Natural killer cell (primary cell): Measurements from ENCODE around the gene MXD4. TPM values are rescaled to one million over a fixed set of nuclear protein-coding genes. Genes with fewer than 3 reads are reported as not detected.

Source experiments
- ATAC-seq, 3 donors: fragments of 150-1000 bp in 2 of 3; fragments of 200-7000 bp in 1 of 3; cut with Tn5 transposase; 1 replicate in 1 of 3; 2 replicates in 2 of 3; pipeline ENCODE4 v1.10.0; 2021; ENCODE audit warnings: mild to moderate bottlenecking in 2 of 3, moderate library complexity in 2 of 3
- DNase-seq, 2 donors: peaks; one replicate each; pipeline versions ENCODE4 v3.0.0 to v3.0.0-alpha.2; 2013 to 2021; ENCODE audit warnings: mixed read lengths in 1 of 2
- H3K27ac ChIP-seq: one replicate; pipeline ENCODE4 v1.5.1; 2013; ENCODE audit warnings: mild to moderate bottlenecking, low read length
- H3K27me3 ChIP-seq: one replicate; pipeline ENCODE4 v1.6.1; 2013; ENCODE audit warnings: low read length; ENCODE audit not compliant: control insufficient read depth, insufficient read depth
- H3K36me3 ChIP-seq: one replicate; pipeline ENCODE4 v1.6.1; 2013; ENCODE audit warnings: low read length; ENCODE audit not compliant: control insufficient read depth, insufficient read depth
- H3K4me1 ChIP-seq: one replicate; pipeline ENCODE4 v1.6.1; 2013; ENCODE audit warnings: low read length; ENCODE audit not compliant: control insufficient read depth, insufficient read depth
- H3K4me3 ChIP-seq: one replicate; pipeline ENCODE4 v1.5.1; 2013; ENCODE audit warnings: low read length
- H3K9me3 ChIP-seq: one replicate; pipeline ENCODE4 v1.6.1; 2013; ENCODE audit warnings: low read length; ENCODE audit not compliant: control insufficient read depth, insufficient read depth
- H3K27ac Mint-ChIP-seq, 2 donors: one replicate each; pipeline ENCODE4 v1.8.0; 2022; ENCODE audit warnings: mild to moderate bottlenecking in 2 of 2, mixed read lengths in 2 of 2, moderate library complexity in 1 of 2
- H3K27me3 Mint-ChIP-seq, 2 donors: one replicate each; pipeline ENCODE4 v1.8.0; 2022; ENCODE audit warnings: low read depth in 2 of 2, mixed read lengths in 2 of 2
- H3K36me3 Mint-ChIP-seq: one replicate; pipeline ENCODE4 v1.8.0; 2022; ENCODE audit warnings: mixed read lengths
- H3K4me1 Mint-ChIP-seq, 2 donors: one replicate each; pipeline ENCODE4 v1.8.0; 2022; ENCODE audit warnings: mixed read lengths in 2 of 2
- H3K4me3 Mint-ChIP-seq: one replicate; pipeline ENCODE4 v1.8.0; 2022; ENCODE audit warnings: mild to moderate bottlenecking, moderate library complexity, mixed read lengths
- H3K9me3 Mint-ChIP-seq, 2 donors: one replicate each; pipeline ENCODE4 v1.8.0; 2022; ENCODE audit warnings: mixed read lengths in 2 of 2
- CTCF ChIP-seq: fragments of 200-600 bp; IDR thresholded peaks from one replicate; pipeline ENCODE4 v1.8.0; 2022; ENCODE audit warnings: antibody characterized with exemption
- WGBS: methylation state at CpG from one replicate; pipeline ENCODE4 v1.1.7; 2013; ENCODE audit warnings: missing lambda C conversion rate; ENCODE audit not compliant: insufficient coverage; 5-methylcytosine and 5-hydroxymethylcytosine counted together
- intact Hi-C: fragments of 100-400 bp; cut with micrococcal nuclease; formaldehyde crosslinking; loops from one replicate; pipeline ENCODE4 v1.14.2; 2022
- total RNA-seq, 4 donors: library from RNA; stranded (reverse); fragments of 120-200 nt in 1 of 4; gene quantifications; one replicate each; pipeline versions ENCODE4 v1.2.3 to v1.2.4, GENCODE V29; 2013 to 2022

MXD4 gene
- total RNA-seq, 3 donors from 2014 or later (not counting 1 experiment from before 2014, with no cell fraction given): 141 to 172 (median 166) TPM

- Histone ChIP-seq H3K9me3 (no peaks in the 10 kb centered on the region), H3K36me3 (no peaks in the 10 kb centered on the region), H3K4me3 (no peak overlapping the region), H3K4me1 (no peaks in the 10 kb centered on the region), H3K27ac (no peak overlapping the region), H3K27me3 (no peaks in the 10 kb centered on the region)
- no peak overlapping the region for H3K27ac Mint-ChIP-seq
- H3K4me3 Mint-ChIP-seq: no peak overlapping the region
- ATAC-seq (no peak), DNase-seq (no peak)
- TF ChIP-seq CTCF: no peak
- no peaks in the 10 kb centered on the region for H3K9me3 Mint-ChIP-seq
- intact Hi-C loops: no loop called here
- WGBS: 96% methylated on average over 11 of the region's 14 CpGs
- peaks cover 6 to 17% of the 10 kb centered on the region in 2 donors for H3K4me1 Mint-ChIP-seq
- H3K36me3 Mint-ChIP-seq: peaks cover 5% of the 10 kb centered on the region
- no peaks in the 10 kb centered on the region for H3K27me3 Mint-ChIP-seq
These were observed 39.3 kb upstream of the MXD4 start for GRCh38 chr4:2301225-2301642.

- DNase-seq: no peak
These were observed 38.7 kb upstream of the MXD4 start for GRCh38 chr4:2300431-2301224.

GRCh38 chr4:2299794-2300193, 37.9 kb upstream of the MXD4 start:
- Mint-ChIP-seq H3K9me3 (no peaks in the 10 kb centered on the region), H3K27ac (peak overlapping the region; percentile 54 to 83), H3K4me3 (no peak overlapping the region), H3K36me3 (peaks cover 5% of the 10 kb centered on the region), H3K27me3 (no peaks in the 10 kb centered on the region), H3K4me1 (peaks cover 6 to 24% of the 10 kb centered on the region in 2 donors)
- no peak overlapping the region for H3K4me3 ChIP-seq
- H3K27me3 ChIP-seq: no peaks in the 10 kb centered on the region
- ATAC-seq (no peak), DNase-seq (no peak)
- intact Hi-C loops: no loop called here
- no peaks in the 10 kb centered on the region for H3K36me3 ChIP-seq
- peaks cover 5% of the 10 kb centered on the region for H3K4me1 ChIP-seq
- H3K9me3 ChIP-seq: no peaks in the 10 kb centered on the region
- TF ChIP-seq CTCF: no peak
- H3K27ac ChIP-seq: no peak overlapping the region
- 96% methylated on average over 2 of the region's 2 CpGs for WGBS

More at GRCh38 chr4:2300431-2301224, 38.7 kb upstream of the MXD4 start:
- H3K27me3 ChIP-seq: no peaks in the 10 kb centered on the region
- no peaks in the 10 kb centered on the region for H3K36me3 ChIP-seq
- no peaks in the 10 kb centered on the region for H3K9me3 ChIP-seq
- H3K27ac ChIP-seq: no peak overlapping the region
- Mint-ChIP-seq H3K9me3 (no peaks in the 10 kb centered on the region), H3K4me3 (no peak overlapping the region), H3K4me1 (peaks cover 6 to 20% of the 10 kb centered on the region in 2 donors), H3K27me3 (no peaks in the 10 kb centered on the region), H3K36me3 (peaks cover 5% of the 10 kb centered on the region), H3K27ac (peak overlapping the region in 1 of 2 donors; percentile 83)
- H3K4me1 ChIP-seq: no peaks in the 10 kb centered on the region
- ATAC-seq: no peak
- intact Hi-C loops: no loop called here
- no peak for TF ChIP-seq CTCF
- 93% methylated on average over 37 of the region's 37 CpGs for WGBS
- no peak overlapping the region for H3K4me3 ChIP-seq
